ENCODE measurements around the gene RPP30.

The RPP30 gene
- 26.1 reads per million, percentile 53 among the genes with 10 or more reads in this experiment for total RNA-seq

DNA sequence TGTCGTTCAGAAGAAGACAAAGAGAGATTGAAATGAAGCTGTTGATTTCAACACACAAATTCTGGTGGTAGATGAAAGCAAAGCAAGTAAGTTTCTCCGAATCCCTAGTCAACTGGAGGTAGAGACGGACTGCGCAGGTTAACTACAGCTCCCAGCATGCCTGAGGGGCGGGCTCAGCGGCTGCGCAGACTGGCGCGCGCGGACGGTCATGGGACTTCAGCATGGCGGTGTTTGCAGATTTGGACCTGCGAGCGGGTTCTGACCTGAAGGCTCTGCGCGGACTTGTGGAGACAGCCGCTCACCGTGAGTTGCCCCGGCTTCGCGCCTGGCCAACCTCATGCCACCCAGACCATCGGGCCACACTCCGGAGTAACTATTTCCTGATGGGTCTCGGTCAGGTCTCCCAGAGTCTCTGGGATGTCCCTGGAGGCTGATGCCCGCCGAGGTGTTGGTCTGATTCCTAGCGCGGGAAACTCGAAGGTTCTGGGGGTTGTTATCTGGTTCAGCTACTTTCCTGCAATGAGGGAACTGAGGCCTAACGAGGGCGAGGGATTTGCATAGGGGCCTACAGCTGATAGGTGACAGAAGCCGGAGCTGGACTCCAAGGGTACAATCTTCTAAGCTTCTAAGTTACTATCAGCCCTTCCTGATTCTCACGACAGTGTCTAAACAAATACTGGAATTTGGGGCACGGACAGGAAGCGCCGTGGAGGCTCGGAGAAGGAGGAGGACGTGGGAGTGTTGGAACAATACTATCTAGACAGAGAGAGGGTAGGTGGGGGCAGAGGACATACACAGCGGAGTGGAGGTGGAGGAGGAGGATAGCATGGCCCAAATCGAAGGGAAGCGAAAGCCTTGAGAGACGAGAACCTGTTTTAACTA is at the start of gene RPP30:
Gene RPP30 (plus strand): TSS at position 209 of the 882 bp plus-strand sequence. CDS start 13 bp downstream, at position 222.
- DNase-seq: peak; percentile 72

DNA sequence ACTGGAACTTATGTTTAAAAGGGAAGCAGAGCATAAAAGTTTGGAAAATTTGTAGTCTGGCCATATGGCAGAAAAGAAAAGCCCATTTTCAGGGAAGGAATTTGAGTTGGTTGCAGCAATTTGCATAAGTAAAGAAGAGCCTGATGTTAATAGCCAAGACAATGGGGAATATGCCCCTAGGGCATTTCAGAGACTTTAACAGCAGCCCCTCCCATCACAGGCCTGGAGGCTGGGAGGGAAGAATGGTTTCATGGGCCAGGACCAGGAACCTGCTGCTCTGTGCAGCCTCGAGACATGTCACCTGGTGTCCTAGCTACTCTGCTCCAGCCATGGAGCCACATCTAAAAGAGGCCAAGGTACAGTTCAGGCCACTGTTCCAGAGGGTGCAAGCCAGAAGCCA is 49.3 kb upstream of the RPP30 start:
- DNase-seq: no peak

DNA sequence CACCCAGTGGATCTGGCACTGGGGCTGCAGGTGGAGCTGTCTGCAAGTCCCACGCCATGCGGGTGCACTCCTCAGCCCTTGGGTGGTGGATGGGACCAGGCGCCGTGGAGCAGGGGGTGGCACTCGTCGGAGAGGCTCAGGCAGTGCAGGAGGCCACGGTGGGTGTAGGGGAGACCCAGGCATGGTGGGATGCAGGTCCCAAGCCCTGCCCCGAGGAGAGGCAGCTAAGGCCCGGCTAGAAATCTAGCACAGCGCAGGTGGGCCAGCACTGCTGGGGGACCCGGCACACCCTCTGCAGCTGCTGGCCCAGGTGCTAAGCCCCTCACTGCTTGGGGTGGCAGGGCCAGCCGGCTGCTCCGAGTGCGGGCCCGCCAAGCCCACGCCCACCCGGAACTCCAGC is 39.7 kb upstream of the RPP30 start:
- no peak for DNase-seq

DNA sequence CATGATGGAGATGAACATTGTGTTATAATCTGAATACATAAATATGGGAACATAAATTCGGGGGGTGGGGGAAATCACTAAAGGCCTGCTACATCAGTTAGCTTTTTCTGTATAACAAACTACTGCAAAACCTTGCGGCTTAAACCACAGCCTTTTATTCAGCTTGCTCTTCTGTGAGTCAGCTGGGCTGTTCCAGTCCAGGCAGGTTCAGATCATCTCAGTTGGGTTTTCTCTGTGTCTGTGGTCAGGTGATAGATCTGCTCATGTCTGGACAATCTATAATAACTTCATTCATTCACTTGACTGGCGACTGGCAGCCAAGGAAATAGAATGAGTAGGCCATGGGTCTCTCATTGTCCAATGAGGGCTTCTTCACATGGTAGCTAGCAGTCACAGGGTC is 37.4 kb upstream of the RPP30 start:
- DNase-seq: no peak

DNA sequence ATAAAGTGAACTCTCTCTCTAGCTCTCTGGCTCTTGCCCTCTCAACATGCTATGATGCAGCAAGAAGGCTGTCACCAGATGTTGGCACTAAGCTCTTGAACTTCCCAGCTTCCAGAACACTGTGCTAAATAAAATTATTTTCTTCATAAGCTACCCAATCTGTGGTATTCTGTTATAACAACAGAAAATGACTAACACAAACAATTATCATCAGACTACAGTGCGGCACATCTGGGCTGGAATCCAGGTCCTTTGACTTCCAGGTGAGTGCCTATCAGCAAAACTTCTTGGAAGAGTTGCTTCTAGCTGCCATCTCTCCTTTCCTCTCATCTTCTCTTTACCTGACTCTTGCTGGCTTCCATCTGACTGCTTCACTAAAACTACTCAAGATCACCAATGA is 34.3 kb upstream of the RPP30 start:
- DNase-seq: no peak

DNA sequence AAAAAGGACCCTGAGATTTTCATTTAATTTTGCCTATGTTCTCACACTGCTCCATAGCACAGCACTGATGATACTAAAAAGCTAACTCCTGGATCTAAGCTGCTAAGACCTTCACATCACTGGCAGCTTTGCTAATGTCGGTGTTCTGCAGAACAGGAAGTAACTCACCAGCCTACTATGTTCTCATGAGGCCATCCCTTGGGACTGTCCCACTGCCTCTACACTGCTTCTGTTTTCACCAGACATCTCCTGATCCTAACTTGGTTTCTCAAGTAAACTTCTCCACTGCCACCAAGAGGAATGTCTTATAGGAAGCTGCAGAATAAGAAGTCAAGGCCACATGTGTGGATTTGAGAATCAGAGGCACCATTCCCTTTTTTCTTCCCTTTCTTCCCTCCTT is 29.0 kb upstream of the RPP30 start:
- DNase-seq: no peak

DNA sequence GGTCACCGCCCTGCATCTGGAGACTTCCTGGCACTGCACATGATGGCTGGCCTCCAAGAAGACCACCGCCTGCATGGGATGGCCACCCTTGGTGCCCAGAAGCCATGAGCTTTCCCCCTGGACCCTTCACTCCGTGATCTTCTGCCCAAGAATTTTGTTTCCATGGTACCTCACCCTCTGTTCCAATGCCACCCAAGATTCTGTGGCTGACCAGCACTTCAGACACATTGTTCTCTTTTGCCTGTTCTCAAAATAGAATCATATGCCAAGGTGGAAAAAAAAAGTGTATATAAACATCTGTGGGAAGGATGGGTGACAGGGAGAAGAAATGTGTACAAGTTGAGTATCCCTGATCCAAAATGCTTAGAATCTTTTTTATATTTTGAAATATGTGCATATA is 26.0 kb upstream of the RPP30 start:
- no peak for DNase-seq

DNA sequence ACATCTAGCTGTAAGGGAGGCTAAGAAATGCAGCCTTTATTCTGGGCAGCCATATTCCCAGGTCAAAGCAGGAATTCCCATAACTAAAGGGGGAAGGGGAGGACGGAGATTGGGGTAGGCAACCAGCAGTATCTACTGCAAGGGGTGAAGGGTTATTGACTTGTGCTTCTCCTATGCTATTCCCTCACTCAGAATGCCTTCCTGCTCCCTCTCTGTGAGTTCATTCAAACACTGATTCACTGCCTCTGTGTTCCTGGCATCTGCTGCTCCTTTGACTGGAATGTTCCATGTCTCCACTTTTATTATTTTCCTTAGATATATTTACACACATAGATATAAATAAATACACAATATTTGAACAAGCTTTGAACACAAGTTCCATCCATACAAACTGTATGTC is 25.0 kb upstream of the RPP30 start:
- DNase-seq: no peak

DNA sequence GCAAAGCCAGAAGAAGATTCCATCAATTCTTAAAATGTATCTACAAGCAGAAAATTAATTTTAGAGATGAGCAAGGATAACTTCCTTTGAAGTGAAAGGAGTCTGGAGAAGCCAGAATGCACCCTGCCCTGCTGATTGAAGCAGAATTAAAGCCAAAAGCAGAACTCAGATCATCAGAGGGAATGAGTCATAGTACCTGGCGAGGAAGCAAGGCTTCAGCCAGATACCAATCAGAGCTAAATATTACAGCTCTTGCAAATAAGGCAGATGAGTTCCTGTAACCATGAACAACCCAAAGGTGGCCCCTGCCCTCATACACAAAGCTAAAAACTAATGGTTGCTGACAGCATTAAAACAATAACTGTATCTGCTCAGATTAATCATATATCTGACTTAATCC is 24.3 kb upstream of the RPP30 start:
- no peak for DNase-seq

DNA sequence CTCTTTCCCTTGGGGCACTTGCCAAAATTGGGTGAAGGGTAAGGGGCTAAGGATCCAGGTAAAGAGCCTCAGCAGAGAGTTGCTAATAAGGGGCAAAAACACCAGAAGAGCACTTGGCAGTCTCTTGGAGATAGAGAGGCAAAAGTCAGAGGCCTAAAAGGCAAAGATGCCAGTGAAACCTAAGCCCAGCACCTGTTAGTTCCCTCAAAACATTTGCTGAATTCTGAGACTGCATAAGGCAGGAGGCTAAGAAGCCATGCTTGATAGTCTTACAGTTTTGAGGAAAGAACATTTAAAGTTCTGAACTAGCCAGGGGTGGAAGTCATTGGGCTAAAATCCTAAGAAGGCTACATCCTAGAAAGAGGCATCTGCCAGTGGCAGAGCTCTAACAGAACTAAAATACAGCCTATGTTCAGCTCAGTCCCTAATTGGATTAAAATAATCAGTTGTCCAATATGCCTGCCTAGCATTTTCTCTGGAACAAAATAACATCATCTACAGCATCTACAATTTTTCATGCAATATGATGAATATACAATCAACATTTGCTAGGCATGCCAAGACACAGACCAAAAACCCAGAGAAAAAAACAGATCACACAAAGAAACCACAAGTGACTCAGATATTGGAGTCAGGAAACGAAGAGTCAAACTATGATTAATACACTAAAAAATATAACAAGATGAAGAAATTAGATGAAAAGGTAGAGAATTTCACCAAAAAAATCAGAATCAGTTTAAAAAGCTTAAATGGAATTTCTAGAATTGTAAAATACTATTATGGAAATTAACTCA is 21.6 kb upstream of the RPP30 start:
- no peak for DNase-seq

DNA sequence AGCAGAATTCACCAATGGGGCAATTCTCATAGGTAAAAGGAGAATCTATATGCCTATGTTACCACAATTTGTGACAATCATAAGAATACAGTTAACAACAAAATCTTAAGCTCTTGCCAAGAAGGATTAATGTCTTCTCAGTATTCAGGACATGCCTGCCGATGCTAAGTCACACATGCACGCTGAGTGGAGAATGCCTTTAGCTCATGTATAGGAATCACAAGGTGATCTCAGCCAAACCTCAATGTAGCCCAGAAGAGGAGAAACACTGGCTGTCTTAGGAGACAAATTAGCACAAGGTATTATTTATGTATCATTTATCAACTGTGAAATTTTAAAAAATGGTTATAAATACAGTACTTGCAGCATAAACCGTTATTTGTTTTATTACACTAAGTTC is 16.6 kb upstream of the RPP30 start:
- no peak for DNase-seq

DNA sequence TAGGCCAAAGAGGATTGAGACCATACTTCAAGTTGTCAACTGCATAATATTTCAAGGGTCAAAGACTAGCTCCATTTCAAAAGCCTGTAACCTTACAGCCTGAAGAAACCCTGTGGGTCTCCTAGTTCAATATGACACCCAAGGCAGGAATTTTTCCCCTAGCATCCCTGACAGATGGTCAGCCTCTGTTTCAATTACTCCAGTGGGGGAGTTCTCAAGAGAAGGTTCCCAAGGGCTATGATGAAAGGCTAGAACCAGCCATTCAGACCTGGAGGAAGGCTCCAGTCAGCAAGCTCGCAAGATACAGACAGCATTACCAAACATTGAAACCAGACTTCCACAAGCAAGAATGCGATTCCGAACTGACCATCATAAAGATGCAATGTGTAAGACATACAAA is 15.5 kb upstream of the RPP30 start:
- no peak for DNase-seq

DNA sequence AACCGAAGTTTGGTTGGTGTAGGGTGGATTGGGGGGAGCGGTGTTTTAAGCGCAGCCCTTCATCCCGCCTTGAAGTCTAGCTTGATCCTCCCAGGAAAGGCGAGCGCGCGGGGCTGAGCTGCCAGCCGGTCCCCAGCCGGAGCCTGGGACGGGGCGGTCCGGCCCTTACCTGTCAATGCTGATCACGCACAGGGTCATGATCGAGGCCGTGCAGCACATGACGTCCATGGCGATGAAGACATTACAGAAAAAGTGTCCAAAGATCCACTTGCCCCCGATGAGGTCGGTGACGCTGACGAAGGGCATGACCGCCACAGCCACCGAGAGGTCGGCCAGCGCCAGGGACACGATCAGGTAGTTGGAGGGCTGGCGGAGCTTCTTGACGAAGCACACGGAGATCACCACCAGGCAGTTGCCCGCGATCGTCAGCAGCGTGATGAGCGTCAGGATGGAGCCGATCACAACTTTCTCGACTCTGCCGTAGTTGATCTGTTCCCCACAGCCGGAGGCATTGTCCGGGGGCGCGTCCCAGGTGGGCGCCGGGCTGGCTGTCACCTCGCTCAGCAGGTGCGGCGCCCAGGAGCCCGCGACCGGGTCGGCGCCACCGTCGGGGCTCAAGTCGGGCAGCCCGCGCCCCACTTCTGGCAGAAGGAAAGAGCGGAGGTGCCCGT is 14.7 kb upstream of the RPP30 start:
- no peak for DNase-seq

DNA sequence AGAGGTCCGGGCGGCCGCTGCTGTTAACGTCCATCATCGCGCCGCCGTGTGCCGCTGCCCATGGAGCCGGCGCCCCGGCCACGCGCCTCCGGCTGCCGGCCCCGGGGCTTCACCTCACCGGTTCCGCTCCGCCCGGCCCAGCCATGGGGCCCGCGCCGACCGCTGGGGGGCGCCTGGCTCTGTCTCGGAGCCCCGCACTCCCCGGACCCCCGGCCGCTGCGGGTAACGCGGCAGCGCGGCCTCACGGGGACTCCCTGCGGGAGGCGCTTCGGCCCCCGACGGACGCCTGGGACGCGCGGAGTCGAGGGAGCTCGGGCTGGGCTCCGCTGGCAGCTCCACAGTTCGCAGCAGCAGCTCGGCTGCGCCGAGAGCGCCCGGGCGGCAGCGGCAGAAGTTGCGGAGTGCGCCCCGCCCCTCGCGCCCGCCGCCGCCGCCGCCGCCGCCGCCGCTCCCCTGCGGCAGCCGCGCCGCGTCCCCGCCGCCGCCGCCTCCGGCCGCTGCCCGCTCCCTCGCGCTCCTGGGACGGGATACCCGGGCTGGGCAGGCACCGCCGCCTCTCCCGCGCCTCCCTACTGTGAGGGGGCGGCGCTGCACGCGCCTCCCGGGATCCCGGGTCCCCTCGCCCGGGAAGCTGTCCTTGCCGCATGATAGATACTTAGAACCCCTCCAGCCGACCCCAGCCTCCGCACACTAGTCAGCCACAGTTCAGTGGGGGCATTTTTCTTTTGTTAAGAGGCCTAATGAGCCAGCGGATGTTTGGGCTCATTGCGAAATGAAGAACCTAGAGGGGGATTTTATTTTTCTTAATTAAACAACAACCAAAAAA is 13.9 kb upstream of the RPP30 start, which contains the start of gene HTR7:
Gene HTR7 (minus strand): TSS at position 405 of the 826 bp plus-strand sequence. CDS start 368 bp downstream, at position 37.
- DNase-seq: peak; percentile 49

DNA sequence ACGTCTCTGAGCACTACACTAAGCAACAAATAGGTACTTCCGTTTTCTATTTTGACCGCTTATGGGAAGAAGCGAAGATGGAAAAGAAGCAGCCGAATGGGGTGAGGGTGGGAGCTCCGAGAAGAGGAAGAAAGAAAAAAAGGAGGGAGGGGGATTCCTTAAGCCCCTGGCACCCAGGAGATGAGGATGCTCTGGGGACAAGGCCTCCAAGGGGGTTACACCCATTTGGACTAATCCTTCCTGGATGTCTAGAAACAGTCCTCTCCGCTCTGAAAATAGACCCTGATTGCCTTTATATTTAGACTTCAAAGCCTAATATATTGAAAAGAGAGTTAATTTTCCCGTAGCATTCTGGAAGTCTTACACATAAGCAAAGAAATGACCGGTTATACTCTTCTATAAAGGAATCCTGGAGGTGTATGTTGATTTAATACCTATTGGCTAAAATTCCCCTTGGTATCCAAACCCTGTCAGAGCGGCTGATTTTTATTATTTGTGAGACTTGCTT is 13.3 kb upstream of the RPP30 start:
- no peak for DNase-seq

DNA sequence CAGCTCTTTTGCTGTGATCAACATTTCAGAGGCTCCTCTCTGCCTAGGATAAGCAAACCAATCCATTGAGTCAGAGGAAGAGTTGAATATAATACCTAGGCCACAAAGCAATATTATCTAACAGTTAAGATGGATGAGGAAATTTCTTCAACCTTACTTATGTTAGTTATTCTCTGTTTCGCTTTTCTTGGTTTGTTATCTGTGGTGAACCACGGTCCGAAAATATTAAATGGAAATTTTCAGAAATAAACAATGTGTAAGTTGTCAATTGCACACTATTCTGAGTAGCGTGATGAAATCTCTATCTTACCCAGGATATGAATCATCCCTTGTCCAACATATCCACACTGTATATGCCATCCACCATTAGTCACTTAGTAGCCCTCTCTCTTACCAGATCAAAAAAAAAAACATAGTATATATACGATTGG is 12.4 kb upstream of the RPP30 start:
- DNase-seq: no peak

DNA sequence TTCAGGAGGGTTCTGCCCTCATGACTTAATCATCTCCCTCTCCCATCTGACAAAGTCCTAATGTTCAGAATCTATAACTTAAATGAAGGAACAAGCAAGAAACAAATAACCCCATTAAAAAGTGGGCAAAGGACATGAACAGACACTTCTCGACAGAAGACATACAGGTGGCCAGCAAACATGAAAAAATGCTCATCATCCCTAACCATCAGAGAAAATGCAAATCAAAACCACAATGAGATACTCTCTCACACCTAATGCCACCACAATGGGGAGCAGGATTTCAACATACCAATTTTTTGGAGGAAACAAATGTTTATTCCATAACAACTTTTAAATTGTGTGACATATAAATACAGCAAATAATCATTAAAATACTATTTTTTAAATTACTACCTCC is 11.0 kb upstream of the RPP30 start:
- DNase-seq: no peak

DNA sequence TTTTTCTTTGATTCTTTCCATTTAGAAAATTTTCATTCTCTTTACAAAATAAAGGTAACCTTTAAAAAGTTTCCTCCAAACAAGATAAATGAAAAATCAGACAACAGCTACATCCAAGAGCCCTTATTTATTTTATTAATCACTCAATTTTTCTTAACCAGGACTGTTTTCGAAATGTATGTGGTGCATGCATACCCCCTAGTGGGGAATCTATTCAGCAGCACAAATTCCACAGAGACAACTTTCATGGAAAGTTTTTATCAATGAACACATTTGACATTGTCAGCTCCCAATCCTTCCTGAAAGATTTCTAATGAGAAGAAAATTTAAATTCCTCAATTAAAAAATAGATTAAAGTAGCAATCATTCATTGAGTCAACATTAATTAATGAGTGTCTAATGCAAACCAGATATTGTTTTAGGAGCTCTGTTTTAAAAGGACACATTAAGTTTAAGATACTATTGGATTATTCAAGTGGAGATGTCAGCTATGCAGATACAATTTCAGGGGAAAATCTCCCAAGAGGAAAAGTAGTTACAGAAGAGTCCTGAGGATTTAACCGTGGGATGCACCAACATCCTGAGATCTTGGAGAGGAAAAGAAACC is 8.8 kb upstream of the RPP30 start:
- no peak for DNase-seq

DNA sequence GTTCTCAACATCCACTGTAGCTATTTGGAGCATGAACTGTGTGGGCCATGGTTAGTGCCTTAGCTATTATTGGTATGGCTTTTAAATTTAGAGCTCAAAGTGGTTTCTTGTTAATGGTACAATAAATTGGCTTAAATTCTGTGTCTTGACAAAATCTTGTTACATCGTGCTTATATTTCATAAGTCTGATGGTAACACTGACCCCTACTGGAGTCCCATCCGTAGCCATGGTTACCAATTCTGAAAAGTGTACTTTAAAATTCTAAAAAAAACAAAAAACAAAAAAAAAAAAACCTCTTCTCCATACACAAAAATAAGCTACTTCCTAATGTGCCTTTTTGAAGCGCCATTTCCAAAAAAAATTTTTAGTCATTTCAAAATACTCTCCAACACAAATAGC is 6.4 kb upstream of the RPP30 start:
- no peak for DNase-seq

DNA sequence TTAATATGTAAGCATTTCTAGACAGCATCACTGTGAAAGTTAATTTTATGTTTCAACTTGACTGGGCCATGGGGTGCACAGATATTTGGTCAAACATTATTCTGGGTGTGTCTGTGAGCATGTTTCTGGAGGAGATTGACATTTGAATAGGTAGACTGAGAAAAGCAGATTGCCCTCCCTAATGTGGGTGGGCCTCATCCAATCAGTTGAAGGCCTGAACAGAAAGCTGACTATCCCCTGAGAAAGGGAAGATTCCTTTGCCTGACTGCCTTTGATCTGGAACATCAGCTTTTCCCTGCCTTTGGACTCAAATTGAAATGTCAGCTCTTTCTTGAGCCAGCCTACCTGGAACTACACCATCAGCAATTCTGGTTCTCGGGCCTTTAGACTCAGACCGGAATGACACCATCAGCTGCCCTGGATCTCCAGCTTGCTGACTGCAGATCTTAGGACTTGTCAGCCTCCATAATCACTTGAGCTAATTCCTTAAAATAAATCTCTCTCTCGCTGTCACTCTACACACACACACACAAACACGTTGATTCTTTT is 5.7 kb upstream of the RPP30 start:
- no peak for DNase-seq

DNA sequence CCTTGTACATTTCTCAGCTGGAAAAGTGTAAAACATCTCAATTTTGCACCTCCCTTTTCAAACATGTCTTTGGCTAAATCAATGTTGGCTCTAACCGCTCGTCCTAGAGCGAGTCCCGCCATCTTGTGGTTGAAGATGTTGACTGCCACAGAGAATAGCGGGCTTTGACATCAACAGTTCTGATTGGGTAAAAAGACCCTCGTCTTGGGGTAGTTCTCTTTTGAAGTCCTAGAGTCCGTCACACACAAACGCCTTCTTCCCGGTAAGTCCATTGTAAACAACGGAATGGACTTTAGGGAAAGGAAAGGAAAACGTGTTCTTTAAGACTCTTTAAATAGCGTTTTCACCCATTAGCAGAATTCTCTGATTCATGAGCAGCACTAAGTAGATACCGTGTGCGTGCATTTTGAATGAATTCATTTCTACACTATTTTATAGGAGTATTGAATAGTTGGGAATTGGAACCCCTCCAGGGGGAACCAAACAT is 452 bp upstream of the RPP30 start:
- DNase-seq: no peak
